HepG2 (cell line): ENCODE measurements around the gene SERPINA6. TPM values are rescaled to one million over a fixed set of nuclear protein-coding genes. Genes with fewer than 3 reads are reported as not detected.

Source experiments
- EEA1 ChIP-seq: sonication (generic); formaldehyde crosslinking; IDR thresholded peaks from 2 replicates; pipeline ENCODE4 v1.5.1; 2020; ENCODE audit warnings: mild to moderate bottlenecking, missing genetic modification reagents, borderline replicate concordance
- FOXM1 ChIP-seq: sonication (generic); formaldehyde crosslinking; IDR thresholded peaks from 2 replicates; pipeline ENCODE4 v1.5.0; 2020; ENCODE audit warnings: missing genetic modification reagents
- GMEB1 ChIP-seq: sonication (generic); formaldehyde crosslinking; IDR thresholded peaks from 2 replicates; pipeline ENCODE4 v1.5.1; 2020; ENCODE audit warnings: missing genetic modification reagents, mild to moderate bottlenecking, borderline replicate concordance
- NBN ChIP-seq: fragments of 450-650 bp; conservative IDR thresholded peaks from 2 replicates; pipeline ENCODE4 v1.6.1; 2017
- NR3C1 ChIP-seq: sonication (generic); formaldehyde crosslinking; IDR thresholded peaks from 2 replicates; pipeline ENCODE4 v1.4.0; 2020; ENCODE audit warnings: missing genetic modification reagents
- SRF ChIP-seq: IDR thresholded peaks from 2 replicates; pipeline ENCODE4 v1.6.1; 2011; ENCODE audit warnings: mild to moderate bottlenecking, low read depth, low read length, moderate library complexity
- TGIF2 ChIP-seq: IDR thresholded peaks from 2 replicates; pipeline ENCODE4 v1.6.1; 2016; ENCODE audit warnings: control low read depth, missing compliant biosample characterization
- ZFP1 ChIP-seq: IDR thresholded peaks from 2 replicates; pipeline ENCODE4 v1.6.1; 2016
- ZIK1 ChIP-seq: sonication (generic); formaldehyde crosslinking; IDR thresholded peaks from 2 replicates; pipeline ENCODE4 v1.5.0; 2020; ENCODE audit warnings: mild to moderate bottlenecking, low read depth, missing genetic modification reagents, borderline replicate concordance
- ZKSCAN1 ChIP-seq: fragments of 150-350 bp; IDR thresholded peaks from 2 replicates; pipeline ENCODE4 v1.6.1; 2014; ENCODE audit warnings: low read length
- ZNF441 ChIP-seq: sonication (generic); formaldehyde crosslinking; IDR thresholded peaks from 2 replicates; pipeline ENCODE4 v1.7.0; 2021; ENCODE audit warnings: missing genetic modification reagents, borderline replicate concordance
- ZNF446 ChIP-seq: sonication (generic); formaldehyde crosslinking; IDR thresholded peaks from 2 replicates; pipeline ENCODE4 v1.5.0; 2020; ENCODE audit warnings: mild to moderate bottlenecking, missing genetic modification reagents
- ZNF501 ChIP-seq: sonication (generic); formaldehyde crosslinking; IDR thresholded peaks from 2 replicates; pipeline ENCODE4 v1.5.1; 2020; ENCODE audit warnings: mild to moderate bottlenecking, moderate library complexity, missing genetic modification reagents
- ZNF546 ChIP-seq: sonication (generic); formaldehyde crosslinking; conservative IDR thresholded peaks from 2 replicates; pipeline ENCODE4 v1.8.1; 2023; ENCODE audit warnings: mild to moderate bottlenecking, missing genetic modification reagents
- ZNF629 ChIP-seq: sonication (generic); formaldehyde crosslinking; conservative IDR thresholded peaks from 2 replicates; pipeline ENCODE4 v1.5.0; 2020; ENCODE audit warnings: missing genetic modification reagents
- polyA plus RNA-seq, 8 experiments: library from polyadenylated mRNA; depleted of rRNA in 3 of 8; stranded (reverse) in 7 of 8; unstranded in 1 of 8; fragments of >200 nt; fragmentation: Illumina TruSeq in 4 of 8; extraction: Trizol in 4 of 8; gene quantifications; 2 replicates each; pipeline versions ENCODE4 v1.2.1 to v1.2.3, GENCODE V29; 2011 to 2016; ENCODE audit warnings: low read depth in 4 of 8, missing spikeins in 1 of 8, mixed read lengths in 1 of 8; ENCODE audit not compliant: insufficient read depth in 1 of 8
- total RNA-seq, 5 experiments: library from RNA; depleted of rRNA; stranded (reverse); fragments of >200 nt; fragmentation: Illumina TruSeq; extraction: Trizol; gene quantifications; 2 replicates each; pipeline ENCODE4 v1.2.3, GENCODE V29; 2016; ENCODE audit warnings: low read depth in 1 of 5
- TF ChIP-seq, protein P1 (sequence below): sonication (generic); formaldehyde crosslinking; IDR thresholded peaks from 2 replicates; pipeline ENCODE4 v1.9.0; 2021; ENCODE audit warnings: missing genetic modification reagents, mild to moderate bottlenecking, borderline replicate concordance
- TF ChIP-seq, protein P2 (sequence below): sonication (generic); formaldehyde crosslinking; IDR thresholded peaks from 2 replicates; pipeline ENCODE4 v1.5.0; 2020; ENCODE audit warnings: missing genetic modification reagents
- TF ChIP-seq, protein P3 (sequence below): sonication (generic); formaldehyde crosslinking; IDR thresholded peaks from 2 replicates; pipeline ENCODE4 v1.4.0; 2020; ENCODE audit warnings: low read depth, mild to moderate bottlenecking, missing genetic modification reagents
- TF ChIP-seq, protein P4 (sequence below): sonication (generic); formaldehyde crosslinking; IDR thresholded peaks from 2 replicates; pipeline ENCODE4 v1.4.0; 2020; ENCODE audit warnings: missing genetic modification reagents

The SERPINA6 gene
- total and polyA plus RNA-seq, 2 of the 13 experiments (the other 11 are each of a cell fraction or from before 2014, with no cell fraction given): 260 to 333 TPM

GRCh38 chr14:94322648-94323570 is at the start of gene SERPINA6 (continued):
- TF ChIP-seq, protein P1, sequence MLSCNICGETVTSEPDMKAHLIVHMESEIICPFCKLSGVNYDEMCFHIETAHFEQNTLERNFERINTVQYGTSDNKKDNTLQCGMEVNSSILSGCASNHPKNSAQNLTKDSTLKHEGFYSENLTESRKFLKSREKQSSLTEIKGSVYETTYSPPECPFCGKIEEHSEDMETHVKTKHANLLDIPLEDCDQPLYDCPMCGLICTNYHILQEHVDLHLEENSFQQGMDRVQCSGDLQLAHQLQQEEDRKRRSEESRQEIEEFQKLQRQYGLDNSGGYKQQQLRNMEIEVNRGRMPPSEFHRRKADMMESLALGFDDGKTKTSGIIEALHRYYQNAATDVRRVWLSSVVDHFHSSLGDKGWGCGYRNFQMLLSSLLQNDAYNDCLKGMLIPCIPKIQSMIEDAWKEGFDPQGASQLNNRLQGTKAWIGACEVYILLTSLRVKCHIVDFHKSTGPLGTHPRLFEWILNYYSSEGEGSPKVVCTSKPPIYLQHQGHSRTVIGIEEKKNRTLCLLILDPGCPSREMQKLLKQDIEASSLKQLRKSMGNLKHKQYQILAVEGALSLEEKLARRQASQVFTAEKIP (CRISPR knock-in tag): no peak
- no peak for TF ChIP-seq ZFP1 (CRISPR knock-in tag)
- TF ChIP-seq ZNF629 (CRISPR knock-in tag): no peak
- no peak for TF ChIP-seq ZNF446
- TF ChIP-seq ZNF546 (CRISPR knock-in tag): no peak
- TF ChIP-seq NR3C1 (CRISPR knock-in tag): no peak
- TF ChIP-seq, protein P2, sequence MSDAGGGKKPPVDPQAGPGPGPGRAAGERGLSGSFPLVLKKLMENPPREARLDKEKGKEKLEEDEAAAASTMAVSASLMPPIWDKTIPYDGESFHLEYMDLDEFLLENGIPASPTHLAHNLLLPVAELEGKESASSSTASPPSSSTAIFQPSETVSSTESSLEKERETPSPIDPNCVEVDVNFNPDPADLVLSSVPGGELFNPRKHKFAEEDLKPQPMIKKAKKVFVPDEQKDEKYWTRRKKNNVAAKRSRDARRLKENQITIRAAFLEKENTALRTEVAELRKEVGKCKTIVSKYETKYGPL (CRISPR knock-in tag): no peak
- no peak for TF ChIP-seq ZKSCAN1
- peak; percentile 36; the same call in 1 of the 2 replicates for TF ChIP-seq ZIK1 (CRISPR knock-in tag)
- TF ChIP-seq NBN: no peak
- no peak for TF ChIP-seq SRF
- TF ChIP-seq GMEB1 (CRISPR knock-in tag): no peak
- peak; percentile 27; the same call in 1 of the 2 replicates for TF ChIP-seq TGIF2 (CRISPR knock-in tag)
- TF ChIP-seq ZNF501 (CRISPR knock-in tag): peak; percentile 82
- no peak for TF ChIP-seq EEA1 (CRISPR knock-in tag)
- TF ChIP-seq, protein P3, sequence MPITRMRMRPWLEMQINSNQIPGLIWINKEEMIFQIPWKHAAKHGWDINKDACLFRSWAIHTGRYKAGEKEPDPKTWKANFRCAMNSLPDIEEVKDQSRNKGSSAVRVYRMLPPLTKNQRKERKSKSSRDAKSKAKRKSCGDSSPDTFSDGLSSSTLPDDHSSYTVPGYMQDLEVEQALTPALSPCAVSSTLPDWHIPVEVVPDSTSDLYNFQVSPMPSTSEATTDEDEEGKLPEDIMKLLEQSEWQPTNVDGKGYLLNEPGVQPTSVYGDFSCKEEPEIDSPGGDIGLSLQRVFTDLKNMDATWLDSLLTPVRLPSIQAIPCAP: no peak
- peak; percentile 87 for TF ChIP-seq ZNF441 (CRISPR knock-in tag)
- TF ChIP-seq, protein P4, sequence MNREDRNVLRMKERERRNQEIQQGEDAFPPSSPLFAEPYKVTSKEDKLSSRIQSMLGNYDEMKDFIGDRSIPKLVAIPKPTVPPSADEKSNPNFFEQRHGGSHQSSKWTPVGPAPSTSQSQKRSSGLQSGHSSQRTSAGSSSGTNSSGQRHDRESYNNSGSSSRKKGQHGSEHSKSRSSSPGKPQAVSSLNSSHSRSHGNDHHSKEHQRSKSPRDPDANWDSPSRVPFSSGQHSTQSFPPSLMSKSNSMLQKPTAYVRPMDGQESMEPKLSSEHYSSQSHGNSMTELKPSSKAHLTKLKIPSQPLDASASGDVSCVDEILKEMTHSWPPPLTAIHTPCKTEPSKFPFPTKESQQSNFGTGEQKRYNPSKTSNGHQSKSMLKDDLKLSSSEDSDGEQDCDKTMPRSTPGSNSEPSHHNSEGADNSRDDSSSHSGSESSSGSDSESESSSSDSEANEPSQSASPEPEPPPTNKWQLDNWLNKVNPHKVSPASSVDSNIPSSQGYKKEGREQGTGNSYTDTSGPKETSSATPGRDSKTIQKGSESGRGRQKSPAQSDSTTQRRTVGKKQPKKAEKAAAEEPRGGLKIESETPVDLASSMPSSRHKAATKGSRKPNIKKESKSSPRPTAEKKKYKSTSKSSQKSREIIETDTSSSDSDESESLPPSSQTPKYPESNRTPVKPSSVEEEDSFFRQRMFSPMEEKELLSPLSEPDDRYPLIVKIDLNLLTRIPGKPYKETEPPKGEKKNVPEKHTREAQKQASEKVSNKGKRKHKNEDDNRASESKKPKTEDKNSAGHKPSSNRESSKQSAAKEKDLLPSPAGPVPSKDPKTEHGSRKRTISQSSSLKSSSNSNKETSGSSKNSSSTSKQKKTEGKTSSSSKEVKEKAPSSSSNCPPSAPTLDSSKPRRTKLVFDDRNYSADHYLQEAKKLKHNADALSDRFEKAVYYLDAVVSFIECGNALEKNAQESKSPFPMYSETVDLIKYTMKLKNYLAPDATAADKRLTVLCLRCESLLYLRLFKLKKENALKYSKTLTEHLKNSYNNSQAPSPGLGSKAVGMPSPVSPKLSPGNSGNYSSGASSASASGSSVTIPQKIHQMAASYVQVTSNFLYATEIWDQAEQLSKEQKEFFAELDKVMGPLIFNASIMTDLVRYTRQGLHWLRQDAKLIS (CRISPR knock-in tag): no peak
- no peak for TF ChIP-seq FOXM1 (CRISPR knock-in tag)
